ENCODE data around the gene ANO8. TPM values are rescaled to one million over a fixed set of nuclear protein-coding genes. Genes with fewer than 3 reads are reported as not detected.
"Not testable (repeated sequence)": the region's sequence is repeated elsewhere in the genome, so short reads cannot be mapped to it uniquely, and the experiment has no call there.

ANO8 gene
- total RNA-seq, 1 experiment from 2014 or later, result 18.6 TPM

DNA sequence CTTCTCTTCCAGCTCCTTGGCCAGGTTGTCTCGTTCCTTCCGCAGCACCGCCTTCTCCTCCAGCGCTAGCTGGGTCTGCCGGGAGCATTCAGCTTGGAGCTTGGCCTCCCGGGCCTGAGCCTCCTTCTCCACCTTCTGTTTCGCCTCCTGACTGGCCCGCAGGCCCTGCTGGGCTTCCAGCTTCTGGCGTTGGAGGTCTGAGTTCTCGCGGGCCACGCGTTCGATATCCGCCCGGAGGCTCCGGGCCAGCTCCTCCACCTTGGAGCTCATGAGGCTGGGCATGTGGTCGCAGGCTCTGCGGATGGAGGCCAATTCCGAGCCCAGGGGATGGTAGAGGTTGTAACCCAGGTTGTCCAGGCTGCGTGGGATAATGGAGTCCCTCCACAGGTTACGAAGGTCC is 30.7 kb upstream of the ANO8 start:
- Histone ChIP-seq H3K4me1 (ENCODE audit: insufficient read depth, low read length, poor library complexity, severe bottlenecking) (no peaks in the 10 kb centered on the region), H3K27me3 (replicated peaks; ENCODE audit: insufficient read depth, low read depth, low read length, poor library complexity) (no peaks in the 10 kb centered on the region), H3K36me3 (ENCODE audit: insufficient read depth, low read length, poor library complexity, severe bottlenecking) (no peaks in the 10 kb centered on the region), H3K27ac (ENCODE audit: low read depth, low read length, poor library complexity, severe bottlenecking) (no peak overlapping the region), H3K9me3 (ENCODE audit: low read depth, low read length, poor library complexity, severe bottlenecking) (no peaks in the 10 kb centered on the region), H3K4me3 (ENCODE audit: low read depth, low read length, poor library complexity, severe bottlenecking) (no peak overlapping the region)
- DNase-seq (ENCODE audit: low spot score), result no peak
- no TSS peak for BruUV-seq (replicated peaks)
- TF ChIP-seq EZH2 (IDR thresholded peaks at IDR 0.05; ENCODE audit: borderline replicate concordance, low read depth, low read length, poor library complexity, severe bottlenecking), result no peak
- TF ChIP-seq, protein P1, sequence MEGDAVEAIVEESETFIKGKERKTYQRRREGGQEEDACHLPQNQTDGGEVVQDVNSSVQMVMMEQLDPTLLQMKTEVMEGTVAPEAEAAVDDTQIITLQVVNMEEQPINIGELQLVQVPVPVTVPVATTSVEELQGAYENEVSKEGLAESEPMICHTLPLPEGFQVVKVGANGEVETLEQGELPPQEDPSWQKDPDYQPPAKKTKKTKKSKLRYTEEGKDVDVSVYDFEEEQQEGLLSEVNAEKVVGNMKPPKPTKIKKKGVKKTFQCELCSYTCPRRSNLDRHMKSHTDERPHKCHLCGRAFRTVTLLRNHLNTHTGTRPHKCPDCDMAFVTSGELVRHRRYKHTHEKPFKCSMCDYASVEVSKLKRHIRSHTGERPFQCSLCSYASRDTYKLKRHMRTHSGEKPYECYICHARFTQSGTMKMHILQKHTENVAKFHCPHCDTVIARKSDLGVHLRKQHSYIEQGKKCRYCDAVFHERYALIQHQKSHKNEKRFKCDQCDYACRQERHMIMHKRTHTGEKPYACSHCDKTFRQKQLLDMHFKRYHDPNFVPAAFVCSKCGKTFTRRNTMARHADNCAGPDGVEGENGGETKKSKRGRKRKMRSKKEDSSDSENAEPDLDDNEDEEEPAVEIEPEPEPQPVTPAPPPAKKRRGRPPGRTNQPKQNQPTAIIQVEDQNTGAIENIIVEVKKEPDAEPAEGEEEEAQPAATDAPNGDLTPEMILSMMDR (conservative IDR thresholded peaks at IDR 0.05; ENCODE audit: low read depth, low read length), result no peak
- ChIA-PET POLR2A (ENCODE audit: low non-redundant PET) (no interaction called here), CTCF (no interaction called here)
- intact Hi-C loops (cut with micrococcal nuclease; ENCODE audit: unreplicated experiment), result no loop called here

DNA sequence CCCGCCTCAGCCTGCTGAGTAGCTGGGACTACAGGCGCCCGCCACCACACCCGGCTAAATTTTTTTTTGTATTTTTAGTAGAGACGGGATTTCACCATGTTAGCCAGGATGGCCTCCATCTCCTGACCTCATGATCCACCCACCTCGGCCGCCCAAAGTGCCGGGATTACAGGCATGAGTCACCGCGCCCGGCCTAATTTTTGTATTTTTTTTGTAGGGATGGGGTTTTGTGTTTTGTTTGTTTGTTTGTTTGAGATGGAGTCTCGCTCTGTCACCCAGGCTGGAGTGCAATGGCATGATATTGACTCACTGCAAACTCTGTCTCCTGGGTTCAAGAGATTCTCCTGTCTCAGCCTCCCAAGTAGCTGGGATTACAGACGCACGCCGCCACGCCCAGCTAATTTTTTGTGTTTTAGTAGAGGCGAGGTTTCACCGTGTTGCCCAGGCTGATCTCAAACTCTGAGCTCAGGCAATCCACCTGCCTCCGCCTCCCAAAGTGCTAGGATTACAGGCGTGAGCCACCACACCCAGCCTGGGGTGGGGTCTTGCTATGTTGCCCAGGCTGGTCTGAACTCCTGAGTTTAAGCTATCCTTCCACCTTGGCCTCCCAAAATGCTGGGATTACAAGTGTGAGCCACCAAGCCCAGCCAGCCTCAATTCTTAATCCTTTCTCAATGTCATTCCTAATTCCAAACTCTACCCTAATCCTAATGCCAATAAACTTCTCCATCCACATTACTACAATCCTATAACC is 29.4 kb upstream of the ANO8 start:
- intact Hi-C loops (cut with micrococcal nuclease; ENCODE audit: unreplicated experiment); CTCF ChIA-PET: not testable (repeated sequence)
- POLR2A ChIA-PET (ENCODE audit: low non-redundant PET), result interaction anchor here (0.7 kb wide), 1 partner anchor 412 kb away, joined by 12 read pairs; no protein-coding TSS in a partner anchor

DNA sequence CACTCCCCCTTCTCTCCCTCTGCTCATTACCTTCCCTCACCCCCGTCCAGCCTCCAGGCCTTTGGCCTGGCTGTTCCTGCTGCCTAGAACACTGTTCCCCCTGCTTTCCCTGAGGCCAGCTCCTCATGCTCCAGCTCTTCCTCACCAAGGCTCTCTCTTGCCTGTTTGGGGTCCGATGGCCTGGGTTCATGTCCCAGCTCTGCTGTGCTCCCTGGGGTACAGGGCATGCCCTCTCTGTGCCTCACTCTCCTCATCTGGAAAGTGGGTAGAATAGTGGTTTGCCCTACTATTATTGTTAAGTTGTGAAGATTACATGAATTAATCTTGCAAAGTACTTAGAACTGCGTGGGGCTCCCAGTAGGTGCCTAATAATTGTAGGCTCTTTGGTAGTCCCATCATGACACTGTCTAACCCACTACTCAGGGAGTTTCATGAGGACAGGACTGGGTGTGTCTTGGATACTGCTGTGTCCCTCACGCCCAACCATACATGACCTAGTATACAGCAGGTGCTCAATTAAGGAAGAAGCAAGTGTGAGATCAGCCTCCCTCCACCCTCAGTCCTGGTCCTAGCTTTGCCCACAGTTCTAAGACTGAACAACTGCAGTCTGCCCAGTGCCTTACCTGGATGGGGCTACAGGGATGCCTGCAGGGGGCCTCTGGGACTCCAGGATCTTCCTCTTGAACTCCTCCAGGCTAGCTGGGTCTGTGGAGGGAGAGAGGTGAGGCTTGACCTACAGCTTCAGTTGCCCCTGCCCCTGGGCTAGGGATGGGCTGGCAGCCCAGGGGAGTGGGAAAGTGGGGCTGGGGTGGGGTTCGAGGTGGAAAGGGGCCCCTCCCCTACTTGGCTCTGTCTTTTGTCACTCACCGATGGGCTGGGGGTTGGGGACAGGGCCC is 25.5 kb upstream of the ANO8 start:
- no peaks in the 10 kb centered on the region for H3K4me1 ChIP-seq (ENCODE audit: insufficient read depth, low read length, poor library complexity, severe bottlenecking)
- H3K9me3 ChIP-seq (ENCODE audit: low read depth, low read length, poor library complexity, severe bottlenecking), result no peaks in the 10 kb centered on the region
- H3K36me3 ChIP-seq (ENCODE audit: insufficient read depth, low read length, poor library complexity, severe bottlenecking), result no peaks in the 10 kb centered on the region
- no peak overlapping the region for H3K27ac ChIP-seq (ENCODE audit: low read depth, low read length, poor library complexity, severe bottlenecking)
- DNase-seq (ENCODE audit: low spot score), result no peak
- BruUV-seq (replicated peaks), result no TSS peak
- TF ChIP-seq, protein P1 (conservative IDR thresholded peaks at IDR 0.05; ENCODE audit: low read depth, low read length), result no peak
- no peak for TF ChIP-seq EZH2 (IDR thresholded peaks at IDR 0.05; ENCODE audit: borderline replicate concordance, low read depth, low read length, poor library complexity, severe bottlenecking)
- intact Hi-C loops (cut with micrococcal nuclease; ENCODE audit: unreplicated experiment), result no loop called here
- POLR2A ChIA-PET (ENCODE audit: low non-redundant PET), result interaction anchor here (0.6 to 0.7 kb wide), 3 partner anchors 42 to 287 kb away, joined by 3 to 8 read pairs (median 4); no protein-coding TSS in a partner anchor
- no peaks in the 10 kb centered on the region for H3K27me3 ChIP-seq (replicated peaks; ENCODE audit: insufficient read depth, low read depth, low read length, poor library complexity)
- no peak overlapping the region for H3K4me3 ChIP-seq (ENCODE audit: low read depth, low read length, poor library complexity, severe bottlenecking)
- CTCF ChIA-PET, result interaction anchor here (1.4 kb wide), 1 partner anchor 26 kb away, joined by 7 read pairs; no protein-coding TSS in a partner anchor

More for the DNA sequence above, 29.4 kb upstream of the ANO8 start:
- not testable (repeated sequence) for DNase-seq (ENCODE audit: low spot score); H3K4me3 ChIP-seq (ENCODE audit: low read depth, low read length, poor library complexity, severe bottlenecking); H3K9me3 ChIP-seq (ENCODE audit: low read depth, low read length, poor library complexity, severe bottlenecking); H3K4me1 ChIP-seq (ENCODE audit: insufficient read depth, low read length, poor library complexity, severe bottlenecking); H3K36me3 ChIP-seq (ENCODE audit: insufficient read depth, low read length, poor library complexity, severe bottlenecking); BruUV-seq (replicated peaks); H3K27ac ChIP-seq (ENCODE audit: low read depth, low read length, poor library complexity, severe bottlenecking); H3K27me3 ChIP-seq (replicated peaks; ENCODE audit: insufficient read depth, low read depth, low read length, poor library complexity)
